Medulla oblongata (tissue), 1 donor: ENCODE measurements around the gene EPB41L5.
"Not testable (repeated sequence)": the region's sequence is repeated elsewhere in the genome, so short reads cannot be mapped to it uniquely, and the experiment has no call there.

Experiments used
- DNase-seq: peaks from one replicate; pipeline ENCODE4 v3.0.0-alpha.2; 2015; ENCODE audit errors: extremely low spot score

Gene EPB41L5

GRCh38 chr2:120141300-120142069 is 128.6 kb downstream of the EPB41L5 start:
- no peak for DNase-seq

DNA sequence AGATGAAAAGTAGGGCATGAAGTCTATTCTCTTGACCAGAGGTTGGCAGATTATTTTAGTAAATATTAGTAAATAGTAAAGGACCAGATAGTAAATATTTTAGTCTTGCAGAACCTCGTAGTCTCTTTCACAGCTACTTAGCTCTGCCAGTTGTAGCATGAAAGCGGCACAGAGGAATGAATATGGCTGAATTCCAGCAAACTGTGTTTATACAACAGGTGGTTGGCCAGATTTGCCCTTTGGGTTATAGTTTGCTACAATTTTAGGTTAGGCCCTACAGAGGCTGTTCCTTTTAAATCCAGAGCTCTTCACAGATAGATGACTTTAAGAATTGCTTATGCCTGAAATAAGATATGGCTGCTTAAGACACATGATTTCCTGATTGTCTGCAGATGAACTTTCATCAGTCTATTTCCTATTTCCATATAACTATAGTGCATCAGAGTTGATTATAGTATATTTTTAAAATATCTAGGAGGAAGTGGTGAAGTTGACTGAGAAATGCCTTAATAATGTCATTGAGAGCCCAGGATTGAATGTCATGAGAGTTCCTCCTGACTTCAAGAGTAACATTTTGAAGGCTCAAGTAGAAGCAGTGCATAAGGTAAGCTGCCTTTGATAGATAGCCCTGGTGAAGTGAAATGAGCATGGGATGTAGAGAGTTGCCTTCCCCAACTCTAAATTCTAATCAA is 129.8 kb downstream of the EPB41L5 start:
- DNase-seq = no peak

DNA sequence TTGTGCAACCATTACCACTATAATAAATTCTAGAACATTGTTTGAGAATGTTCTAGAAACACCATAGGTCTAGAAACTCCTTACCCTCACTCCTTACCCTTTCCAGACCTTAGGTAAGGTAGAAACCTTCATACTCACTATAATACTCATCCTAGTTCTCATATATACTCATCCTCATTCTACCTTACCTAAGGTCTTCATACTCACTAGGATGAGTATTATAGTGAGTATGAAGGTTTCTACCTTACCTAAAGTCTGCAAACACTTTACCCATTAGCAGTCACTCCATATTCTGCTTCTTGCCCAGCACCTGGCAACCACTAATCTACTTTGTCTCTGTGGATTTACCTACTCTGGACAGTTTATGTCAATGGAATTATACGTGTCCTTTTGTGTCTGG is 135.4 kb downstream of the EPB41L5 start:
- DNase-seq = no peak

DNA sequence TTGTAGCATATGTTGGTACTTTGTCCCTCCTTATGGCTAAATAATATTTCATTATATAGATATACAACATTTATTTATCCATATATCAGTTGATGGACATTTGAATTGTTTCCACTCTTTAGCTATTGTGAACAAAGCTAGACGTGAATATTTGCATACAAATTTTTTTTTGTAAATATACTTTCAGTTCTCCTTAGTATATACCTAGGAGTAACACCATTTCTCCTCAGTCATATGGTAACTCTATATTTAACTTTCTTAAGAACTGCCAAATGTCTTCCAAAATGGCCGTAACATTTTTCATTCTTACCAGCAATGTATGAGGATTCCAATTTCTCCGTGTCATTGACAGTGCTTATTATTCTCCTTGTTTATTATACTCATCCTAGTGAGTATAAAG is 135.8 kb downstream of the EPB41L5 start:
- no peak for DNase-seq

GRCh38 chr2:120149406-120149805 is 136.5 kb downstream of the EPB41L5 start:
- no peak for DNase-seq

GRCh38 chr2:120150040-120150482 is 137.2 kb downstream of the EPB41L5 start:
- DNase-seq = no peak

DNA sequence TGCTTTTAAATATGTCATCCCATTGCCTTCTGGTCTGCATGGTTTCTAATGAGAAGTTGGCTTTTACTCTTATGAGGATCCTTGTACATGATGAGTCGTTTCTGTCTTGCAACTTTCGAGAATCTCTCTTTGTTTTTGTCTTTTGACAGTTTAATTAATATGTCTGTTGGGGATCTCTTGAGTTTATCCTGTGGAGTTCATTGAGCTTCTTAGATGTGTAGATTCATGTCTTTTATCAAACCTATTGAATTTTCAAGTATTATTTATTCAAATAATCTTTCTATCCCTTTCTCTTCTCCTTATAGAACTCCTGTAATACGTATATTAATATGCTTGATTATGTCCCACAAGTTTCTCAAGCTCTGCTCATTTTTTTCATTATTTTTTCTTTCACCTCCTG is 142.4 kb downstream of the EPB41L5 start:
- DNase-seq = no peak

- DNase-seq = not testable (repeated sequence)
These were observed 145.8 kb downstream of the EPB41L5 start for GRCh38 chr2:120158658-120159057.

DNA sequence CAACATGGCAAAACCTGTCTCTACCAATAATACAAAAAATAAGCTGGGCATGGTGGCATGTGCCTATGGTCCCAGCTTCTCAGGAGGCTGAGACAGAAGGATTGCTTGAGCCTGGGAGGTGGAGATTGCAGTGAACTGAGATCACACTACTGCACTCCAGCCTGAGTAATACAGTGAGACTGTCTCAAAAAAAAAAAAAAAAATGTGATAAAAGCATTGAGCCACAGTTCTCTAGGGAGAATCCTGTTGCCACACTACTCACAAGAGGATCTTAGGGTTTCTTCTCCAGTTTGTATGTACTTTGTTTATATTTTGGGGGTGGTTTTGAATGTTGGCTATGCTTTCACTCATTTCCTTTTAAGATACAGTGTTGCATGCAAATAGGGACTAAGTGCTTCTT is 148.3 kb downstream of the EPB41L5 start:
- DNase-seq = no peak

DNA sequence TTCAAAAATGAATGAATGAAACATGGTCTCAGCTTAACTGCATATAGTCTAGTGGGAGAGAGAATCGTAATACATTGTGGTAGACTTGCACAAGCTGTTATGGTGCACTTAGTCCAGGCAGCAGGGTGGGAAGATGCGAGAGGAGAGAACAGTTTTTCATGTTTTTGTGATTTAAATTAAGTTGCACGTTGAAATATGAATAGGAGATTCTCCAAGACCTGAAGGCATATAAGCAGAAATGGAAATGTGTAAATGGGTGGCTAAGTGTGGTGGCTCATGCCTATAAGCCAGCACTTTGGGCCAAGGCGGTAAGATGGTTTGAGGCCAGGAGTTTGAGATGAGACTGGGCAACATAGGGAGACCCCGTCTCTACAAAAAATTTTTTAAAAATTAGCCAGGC is 149.8 kb downstream of the EPB41L5 start:
- no peak for DNase-seq

DNA sequence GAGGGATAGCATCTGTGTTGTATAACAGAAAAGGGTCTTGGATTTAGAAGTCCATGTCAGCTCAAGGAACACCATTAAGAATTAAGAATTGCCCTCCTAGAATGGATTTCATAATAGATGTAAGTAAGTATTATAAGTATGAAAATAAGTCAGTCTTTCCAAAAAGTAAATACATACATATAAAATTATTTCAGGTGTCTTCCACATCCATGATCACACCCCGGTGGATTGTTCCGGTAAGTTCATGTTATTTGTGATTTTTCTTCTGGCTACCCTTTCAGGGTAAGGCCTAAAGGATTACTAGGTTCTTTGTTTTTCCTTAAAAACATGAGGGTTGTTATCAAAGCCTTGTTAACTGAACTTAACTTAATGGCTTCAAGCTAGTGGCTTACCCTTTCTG is 154.4 kb downstream of the EPB41L5 start:
- DNase-seq = no peak

DNA sequence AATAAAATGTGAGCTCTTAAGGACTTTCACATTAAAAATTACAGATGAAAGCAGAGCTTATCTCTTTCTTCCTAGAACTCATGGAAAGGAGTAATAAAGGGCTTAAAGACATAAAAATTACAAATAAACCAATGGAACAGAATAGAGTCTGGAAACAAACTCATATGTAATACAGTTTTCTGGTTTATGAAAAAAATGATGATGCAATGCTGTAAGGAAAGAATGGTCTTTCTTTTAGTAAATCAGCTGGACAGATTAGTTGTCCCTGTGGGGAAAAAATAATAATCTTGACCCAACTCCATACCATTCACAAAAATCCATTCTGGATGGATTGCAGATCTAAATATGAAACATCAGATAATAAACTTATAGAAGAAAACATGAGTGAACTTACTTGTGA is 156.1 kb downstream of the EPB41L5 start:
- DNase-seq = no peak

DNA sequence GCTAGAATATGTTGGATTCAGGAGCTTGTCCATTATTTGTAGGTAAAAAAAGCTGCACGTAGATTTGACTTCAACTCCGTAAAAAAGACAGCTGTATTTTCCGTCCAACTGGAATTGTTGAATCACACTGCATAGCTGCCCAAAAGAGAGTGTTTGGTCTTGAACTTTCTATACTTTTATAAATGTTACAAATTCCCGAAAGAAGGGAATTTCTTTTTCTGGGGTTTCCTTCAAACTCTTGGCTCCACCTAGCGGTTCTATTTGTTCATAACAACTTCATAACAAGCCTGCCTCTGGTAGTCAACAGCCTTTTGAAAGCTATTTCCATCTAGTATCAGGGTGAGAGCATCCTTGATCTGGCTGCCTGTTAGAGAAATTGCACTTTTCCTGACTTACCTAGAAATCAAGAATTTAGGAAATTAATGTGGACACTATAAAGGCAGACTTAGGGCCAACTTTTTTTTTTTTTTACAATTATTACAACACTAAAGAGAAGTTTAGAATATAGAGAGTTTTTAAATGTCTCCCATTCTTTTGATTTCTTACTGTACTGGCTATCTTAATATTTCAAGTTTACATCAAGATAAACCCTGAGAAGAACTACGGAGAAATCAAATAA is 162.2 kb downstream of the EPB41L5 start:
- DNase-seq = peak; percentile 87

- DNase-seq = no peak
These were observed 163.6 kb downstream of the EPB41L5 start for GRCh38 chr2:120176526-120176925.

- DNase-seq = peak; percentile 48
These were observed 164.2 kb downstream of the EPB41L5 start for GRCh38 chr2:120177001-120177621.

DNA sequence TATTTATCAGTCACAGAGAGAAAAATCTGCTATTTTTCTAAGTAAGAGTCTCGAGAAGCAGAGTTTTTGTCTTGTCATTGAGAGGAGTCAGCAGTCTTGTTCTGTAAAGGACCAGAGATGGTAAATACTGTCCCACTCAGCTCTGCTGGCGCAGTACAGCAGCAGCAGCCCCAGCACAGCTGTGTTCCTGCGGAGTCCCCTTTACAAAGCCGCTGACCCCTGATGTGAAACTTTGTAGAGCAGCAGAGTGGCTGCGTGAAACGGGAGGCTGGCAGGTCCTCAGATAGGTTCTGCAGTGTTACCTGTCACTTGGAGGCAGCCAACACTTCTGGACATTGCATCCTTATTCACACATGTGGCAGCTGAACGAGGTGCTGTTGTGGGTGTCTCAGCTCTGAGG is 165.1 kb downstream of the EPB41L5 start:
- no peak for DNase-seq

DNA sequence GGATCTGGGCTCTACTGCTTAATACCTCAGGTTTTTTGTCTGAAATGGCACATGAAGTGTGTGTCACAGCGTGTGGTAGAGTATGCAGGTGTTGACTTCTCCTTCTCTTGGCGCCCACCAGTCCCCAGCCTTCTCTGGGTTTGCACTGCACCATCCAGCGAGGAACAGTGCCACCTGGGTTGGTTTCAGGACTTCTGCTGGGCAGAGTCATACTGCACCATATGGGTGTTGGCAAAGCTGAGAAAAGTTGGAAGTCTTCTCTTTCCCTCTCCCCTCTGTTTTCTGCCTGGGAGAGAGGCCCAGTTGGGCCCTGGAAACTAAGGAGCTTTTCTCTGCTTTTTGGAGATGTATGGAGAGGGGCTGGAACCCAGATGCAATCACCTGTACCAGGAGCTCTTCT is 166.5 kb downstream of the EPB41L5 start:
- no peak for DNase-seq

DNA sequence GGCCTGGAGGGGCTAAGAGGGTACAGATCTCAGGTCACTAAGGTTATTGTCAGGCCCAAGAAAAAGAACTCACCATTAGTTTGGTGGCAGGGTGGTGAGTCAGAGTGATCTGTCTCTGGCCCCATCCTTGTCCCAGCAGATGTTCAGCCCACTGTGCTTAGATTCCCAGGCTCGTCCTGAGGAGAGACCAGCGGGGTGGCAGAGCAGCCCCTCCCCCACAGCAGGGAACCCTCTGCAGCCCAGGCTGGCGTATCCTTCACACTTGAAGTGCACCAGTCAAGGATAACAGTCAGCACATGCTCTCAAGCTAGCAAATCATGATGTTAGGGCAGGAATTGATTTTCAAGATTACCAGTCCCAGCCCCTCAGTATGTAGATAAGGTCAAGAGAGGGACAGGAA is 167.2 kb downstream of the EPB41L5 start:
- DNase-seq = no peak

DNA sequence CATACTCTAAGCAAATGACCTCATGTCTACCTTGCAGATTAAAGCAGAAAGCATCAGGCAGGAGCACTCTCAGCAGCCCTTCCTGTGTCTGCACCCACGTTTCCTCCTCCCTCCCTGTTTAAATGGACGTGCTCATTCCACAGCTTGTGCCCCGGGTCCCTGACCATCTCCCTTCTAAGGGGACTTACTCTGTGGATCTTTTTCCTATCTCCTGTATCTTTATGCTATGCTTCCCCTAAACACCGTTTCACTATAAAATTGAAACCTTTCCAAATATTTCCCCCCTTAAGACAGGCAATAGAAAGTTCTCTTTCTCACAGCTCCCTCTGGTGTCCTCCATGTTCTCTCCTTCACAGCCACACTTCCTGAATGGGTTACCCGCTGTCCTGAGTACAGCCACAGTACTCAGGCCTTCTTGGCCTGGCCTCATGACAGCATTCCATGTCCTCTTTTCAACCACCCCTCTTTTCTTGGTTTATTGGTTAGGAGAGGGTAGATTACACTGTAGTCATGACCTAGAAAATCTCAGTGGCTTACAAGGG is 169.2 kb downstream of the EPB41L5 start:
- DNase-seq = no peak

DNA sequence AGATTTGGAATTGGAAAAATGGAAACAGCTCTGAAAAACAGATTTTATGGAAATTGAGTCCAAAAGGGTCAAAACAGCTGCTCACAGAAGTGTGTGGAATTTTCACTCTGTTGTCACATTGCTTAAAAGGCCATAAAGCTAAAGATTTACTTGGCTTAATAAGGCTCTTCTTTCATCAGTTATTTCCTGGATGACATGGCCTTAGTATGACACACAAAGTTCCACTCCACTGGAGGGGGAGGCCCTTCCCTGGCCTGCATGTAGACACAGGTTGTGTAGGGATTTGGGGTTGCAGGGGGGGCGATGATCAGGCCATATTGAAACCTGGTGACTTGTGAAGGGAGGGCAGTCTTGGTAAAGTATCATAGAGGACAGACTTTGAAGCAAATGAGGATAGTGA is 176.3 kb downstream of the EPB41L5 start:
- no peak for DNase-seq

- no peak for DNase-seq
These were observed 179.4 kb downstream of the EPB41L5 start for GRCh38 chr2:120192280-120192679.

DNA sequence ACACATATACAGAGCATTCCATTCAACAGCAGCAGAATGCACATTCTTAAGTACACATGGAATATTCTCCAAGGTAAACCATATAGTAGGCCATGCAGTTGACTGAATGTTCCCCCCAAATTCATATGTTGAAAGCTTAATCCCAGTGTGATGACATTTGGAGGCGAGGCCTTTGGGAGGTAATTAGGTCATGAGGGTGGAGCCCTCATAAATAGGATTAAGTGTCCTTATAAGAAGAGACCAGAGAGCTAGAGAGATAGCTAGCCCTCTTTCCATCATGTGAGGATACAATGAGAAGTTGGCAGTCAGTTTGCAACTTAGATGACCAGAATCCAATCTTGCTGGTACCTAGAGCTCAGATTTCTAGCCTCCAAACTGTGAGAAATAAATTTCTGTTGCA is 182.7 kb downstream of the EPB41L5 start:
- no peak for DNase-seq
